ENCODE results near the gene PRAMEF14. TPM values are rescaled to one million over a fixed set of nuclear protein-coding genes. Genes with fewer than 3 reads are reported as not detected.
"Not testable (repeated sequence)": the region's sequence is repeated elsewhere in the genome, so short reads cannot be mapped to it uniquely, and the experiment has no call there.

The PRAMEF14 gene
- total RNA-seq, 1 donor from 2014 or later = not detected

DNA sequence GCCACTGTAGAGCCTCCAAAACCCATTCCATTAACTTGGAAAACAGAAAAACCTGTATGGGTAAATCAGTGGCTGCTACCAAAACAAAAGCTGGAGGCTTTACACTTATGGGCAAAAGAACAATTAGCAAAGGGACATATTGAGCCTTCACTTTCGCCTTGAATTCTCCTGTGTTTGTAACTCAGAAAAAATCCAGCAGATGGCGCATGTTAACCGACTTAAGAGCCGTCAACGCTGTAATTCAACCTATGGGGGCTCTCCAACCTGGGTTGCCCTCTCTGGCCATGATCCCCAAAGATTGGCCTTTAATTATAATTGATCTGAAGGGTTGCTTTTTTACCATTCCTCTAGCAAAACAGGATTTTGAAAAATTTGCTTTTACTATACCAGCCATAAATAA is 9.8 kb upstream of the PRAMEF14 start:
- H3K9me3 Mint-ChIP-seq; H3K4me3 Mint-ChIP-seq; H3K27me3 Mint-ChIP-seq; H3K27ac Mint-ChIP-seq; H3K36me3 Mint-ChIP-seq; DNase-seq (ENCODE audit: extremely low spot score, unreplicated experiment); H3K4me1 Mint-ChIP-seq (ENCODE audit: unreplicated experiment): not testable (repeated sequence)
- TF ChIP-seq, protein P1, sequence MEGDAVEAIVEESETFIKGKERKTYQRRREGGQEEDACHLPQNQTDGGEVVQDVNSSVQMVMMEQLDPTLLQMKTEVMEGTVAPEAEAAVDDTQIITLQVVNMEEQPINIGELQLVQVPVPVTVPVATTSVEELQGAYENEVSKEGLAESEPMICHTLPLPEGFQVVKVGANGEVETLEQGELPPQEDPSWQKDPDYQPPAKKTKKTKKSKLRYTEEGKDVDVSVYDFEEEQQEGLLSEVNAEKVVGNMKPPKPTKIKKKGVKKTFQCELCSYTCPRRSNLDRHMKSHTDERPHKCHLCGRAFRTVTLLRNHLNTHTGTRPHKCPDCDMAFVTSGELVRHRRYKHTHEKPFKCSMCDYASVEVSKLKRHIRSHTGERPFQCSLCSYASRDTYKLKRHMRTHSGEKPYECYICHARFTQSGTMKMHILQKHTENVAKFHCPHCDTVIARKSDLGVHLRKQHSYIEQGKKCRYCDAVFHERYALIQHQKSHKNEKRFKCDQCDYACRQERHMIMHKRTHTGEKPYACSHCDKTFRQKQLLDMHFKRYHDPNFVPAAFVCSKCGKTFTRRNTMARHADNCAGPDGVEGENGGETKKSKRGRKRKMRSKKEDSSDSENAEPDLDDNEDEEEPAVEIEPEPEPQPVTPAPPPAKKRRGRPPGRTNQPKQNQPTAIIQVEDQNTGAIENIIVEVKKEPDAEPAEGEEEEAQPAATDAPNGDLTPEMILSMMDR (conservative IDR thresholded peaks at IDR 0.05) = peak; percentile 77

- H3K4me3 Mint-ChIP-seq; H3K36me3 Mint-ChIP-seq; H3K4me1 Mint-ChIP-seq (ENCODE audit: unreplicated experiment); H3K27ac Mint-ChIP-seq; DNase-seq (ENCODE audit: extremely low spot score, unreplicated experiment); H3K27me3 Mint-ChIP-seq; H3K9me3 Mint-ChIP-seq: not testable (repeated sequence)
- TF ChIP-seq, protein P1 (conservative IDR thresholded peaks at IDR 0.05) = peak; percentile 45
Measured at GRCh38 chr1:13354475-13354874, 7.5 kb upstream of the PRAMEF14 start.

DNA sequence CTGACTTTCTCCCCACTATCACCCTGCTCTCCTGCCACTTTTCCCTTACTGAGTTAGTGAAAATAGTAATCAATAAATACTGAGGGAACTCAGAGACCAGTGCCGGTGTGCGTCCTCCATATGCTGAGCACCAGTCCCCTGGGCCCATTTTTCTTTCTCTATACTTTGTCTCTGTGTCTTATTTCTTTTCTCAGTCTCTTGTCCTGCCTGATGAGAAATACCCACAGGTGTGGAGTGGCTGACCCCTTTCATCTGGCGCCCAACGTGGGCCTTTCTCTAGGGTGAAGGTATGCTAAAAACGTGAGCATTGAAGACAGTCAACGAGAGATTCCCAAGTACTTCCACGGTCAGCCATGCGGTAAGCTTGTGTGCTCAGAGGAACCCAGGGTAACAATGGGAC is 6.5 kb upstream of the PRAMEF14 start:
- H3K27me3 Mint-ChIP-seq = not testable (repeated sequence)

GRCh38 chr1:13342496-13342895 is 4.4 kb downstream of the PRAMEF14 start:
- not testable (repeated sequence) for H3K27ac Mint-ChIP-seq; H3K4me1 Mint-ChIP-seq (ENCODE audit: unreplicated experiment); H3K9me3 Mint-ChIP-seq; H3K4me3 Mint-ChIP-seq; H3K27me3 Mint-ChIP-seq; DNase-seq (ENCODE audit: extremely low spot score, unreplicated experiment); H3K36me3 Mint-ChIP-seq

More for the DNA sequence above, 6.5 kb upstream of the PRAMEF14 start:
- DNase-seq (ENCODE audit: extremely low spot score, unreplicated experiment); H3K27ac Mint-ChIP-seq; H3K9me3 Mint-ChIP-seq; H3K4me3 Mint-ChIP-seq; H3K4me1 Mint-ChIP-seq (ENCODE audit: unreplicated experiment); H3K36me3 Mint-ChIP-seq: not testable (repeated sequence)

GRCh38 chr1:13315281-13315680 is 31.7 kb downstream of the PRAMEF14 start, which contains the start of gene PRAMEF15:
Gene PRAMEF15 (plus strand): TSS chr1:13315581. CDS start chr1:13318408, 2,827 bp downstream.
- not testable (repeated sequence) for H3K27ac Mint-ChIP-seq; H3K9me3 Mint-ChIP-seq; DNase-seq (ENCODE audit: extremely low spot score, unreplicated experiment); H3K36me3 Mint-ChIP-seq; H3K27me3 Mint-ChIP-seq; H3K4me3 Mint-ChIP-seq; H3K4me1 Mint-ChIP-seq (ENCODE audit: unreplicated experiment)

GRCh38 chr1:13303239-13303638 is 43.7 kb downstream of the PRAMEF14 start, which contains the start of gene PRAMEF33:
Gene PRAMEF33 (plus strand): TSS chr1:13303539. CDS start chr1:13305955, 2,416 bp downstream.
- H3K27me3 Mint-ChIP-seq; H3K9me3 Mint-ChIP-seq; H3K4me3 Mint-ChIP-seq; H3K36me3 Mint-ChIP-seq; DNase-seq (ENCODE audit: extremely low spot score, unreplicated experiment); H3K27ac Mint-ChIP-seq; H3K4me1 Mint-ChIP-seq (ENCODE audit: unreplicated experiment): not testable (repeated sequence)

- DNase-seq (ENCODE audit: extremely low spot score, unreplicated experiment); H3K27ac Mint-ChIP-seq; H3K9me3 Mint-ChIP-seq; H3K4me1 Mint-ChIP-seq (ENCODE audit: unreplicated experiment); H3K36me3 Mint-ChIP-seq; H3K27me3 Mint-ChIP-seq; H3K4me3 Mint-ChIP-seq: not testable (repeated sequence)
Measured at GRCh38 chr1:13302197-13302596, 44.7 kb downstream of the PRAMEF14 start.

GRCh38 chr1:13298699-13299098 is 48.2 kb downstream of the PRAMEF14 start:
- not testable (repeated sequence) for H3K27me3 Mint-ChIP-seq; H3K4me3 Mint-ChIP-seq; H3K4me1 Mint-ChIP-seq (ENCODE audit: unreplicated experiment); H3K27ac Mint-ChIP-seq; H3K9me3 Mint-ChIP-seq; H3K36me3 Mint-ChIP-seq; DNase-seq (ENCODE audit: extremely low spot score, unreplicated experiment)

DNA sequence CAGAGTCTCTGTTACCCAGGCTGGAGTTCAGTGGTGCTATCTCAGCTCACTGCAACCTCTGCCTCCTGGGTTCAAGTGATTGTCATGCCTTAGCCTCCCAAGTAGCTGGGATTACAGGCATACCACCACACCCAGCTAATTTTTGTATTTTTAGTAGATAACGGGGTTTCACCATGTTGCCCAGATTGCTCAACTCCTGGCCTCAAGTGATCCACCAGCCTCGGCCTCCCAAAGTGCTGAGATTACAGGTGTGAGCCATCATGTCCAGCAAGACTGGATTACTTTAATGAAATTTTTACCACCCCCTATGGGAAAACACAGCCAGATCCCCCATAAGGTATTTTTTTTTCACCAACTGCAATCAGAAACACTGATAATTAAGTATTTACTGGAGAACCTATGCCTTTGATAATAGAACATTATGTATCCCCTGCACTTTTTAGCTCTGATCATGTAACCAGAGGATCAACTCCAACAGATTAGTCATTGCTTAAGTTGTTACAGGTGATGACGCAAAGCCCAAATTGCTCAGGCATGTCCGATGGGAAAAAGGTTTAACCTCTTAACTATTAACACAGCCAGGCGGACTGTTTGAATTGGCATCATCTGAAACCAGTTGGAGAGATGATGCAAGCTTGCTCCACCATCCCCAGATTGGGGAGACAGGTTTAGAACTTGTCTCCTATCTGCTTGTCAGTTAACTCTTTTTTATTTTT is 49.6 kb downstream of the PRAMEF14 start:
- H3K27me3 Mint-ChIP-seq = not testable (repeated sequence)

More for the DNA sequence above, 49.6 kb downstream of the PRAMEF14 start:
- H3K4me3 Mint-ChIP-seq; H3K9me3 Mint-ChIP-seq; H3K36me3 Mint-ChIP-seq; H3K4me1 Mint-ChIP-seq (ENCODE audit: unreplicated experiment); DNase-seq (ENCODE audit: extremely low spot score, unreplicated experiment); H3K27ac Mint-ChIP-seq: not testable (repeated sequence)

Other genes with a start within 250 kb of the PRAMEF14 start
- gene HNRNPCL2, start 230.3 kb downstream of the PRAMEF14 start, total RNA-seq (ENCODE audit: low replicate concordance) = not detected in 2 replicates
- gene PRAMEF26, start 191.1 kb downstream of the PRAMEF14 start, total RNA-seq (ENCODE audit: low replicate concordance) = not detected in 2 replicates
- gene HNRNPCL4, start 181.5 kb downstream of the PRAMEF14 start, total RNA-seq (ENCODE audit: low replicate concordance) = not detected in 2 replicates
- not detected in 2 replicates for gene PRAMEF9, start 175.3 kb downstream of the PRAMEF14 start, total RNA-seq (ENCODE audit: low replicate concordance)
- gene PRAMEF13, start 145.7 kb downstream of the PRAMEF14 start, total RNA-seq (ENCODE audit: low replicate concordance) = not detected in 2 replicates
- gene PRAMEF18, start 121.0 kb downstream of the PRAMEF14 start, total RNA-seq (ENCODE audit: low replicate concordance) = not detected in 2 replicates
- gene PRAMEF5, start 92.9 kb downstream of the PRAMEF14 start, total RNA-seq (ENCODE audit: low replicate concordance) = not detected in 2 replicates
- not detected in 2 replicates for gene PRAMEF8, start 62.0 kb downstream of the PRAMEF14 start, total RNA-seq (ENCODE audit: low replicate concordance)
- not detected in 2 replicates for gene PRAMEF33, start 43.6 kb downstream of the PRAMEF14 start, total RNA-seq (ENCODE audit: low replicate concordance)
- not detected in 2 replicates for gene PRAMEF15, start 31.6 kb downstream of the PRAMEF14 start, total RNA-seq (ENCODE audit: low replicate concordance)
- gene PRAMEF19, start 24.8 kb upstream of the PRAMEF14 start, total RNA-seq (ENCODE audit: low replicate concordance) = not detected in 2 replicates
- not detected in 2 replicates for gene PRAMEF17, start 42.5 kb upstream of the PRAMEF14 start, total RNA-seq (ENCODE audit: low replicate concordance)
- gene PRAMEF20, start 63.3 kb upstream of the PRAMEF14 start, total RNA-seq (ENCODE audit: low replicate concordance) = not detected in 2 replicates
- 1.0 and 2.6 TPM in 2 replicates for gene LRRC38, start 166.9 kb upstream of the PRAMEF14 start, total RNA-seq (ENCODE audit: low replicate concordance)
- gene PDPN, start 236.7 kb upstream of the PRAMEF14 start, total RNA-seq (ENCODE audit: low replicate concordance) = 4.8 and 24.2 TPM in 2 replicates